OCI-LY1 (cell line): ENCODE results near the gene IGIP.

Source experiments
- H2AFZ ChIP-seq: fragments of 200-600 bp; sonication (generic), shearing (Covaris generic); 2 replicates; pipeline ENCODE4 v1.6.0; 2014; ENCODE audit warnings: antibody characterized with exemption, mild to moderate bottlenecking, low read length
- H3F3A ChIP-seq: fragments of 200-600 bp; sonication (generic), shearing (Covaris generic); 2 replicates; pipeline ENCODE4 v1.6.0; 2014; ENCODE audit warnings: mild to moderate bottlenecking, antibody characterized with exemption, low read length, moderate library complexity; ENCODE audit not compliant: insufficient read depth
- H3K27ac ChIP-seq: fragments of 200-600 bp; sonication (generic); 2 replicates; pipeline ENCODE4 v1.5.1; 2014; ENCODE audit warnings: low read length, mixed run types, mild to moderate bottlenecking, low read depth; ENCODE audit not compliant: poor library complexity, severe bottlenecking
- H3K27me3 ChIP-seq: fragments of 200-600 bp; sonication (generic); 2 replicates; pipeline ENCODE4 v1.6.0; 2014; ENCODE audit warnings: antibody characterized with exemption, mild to moderate bottlenecking, low read length, moderate library complexity; ENCODE audit not compliant: insufficient read depth
- H3K36me3 ChIP-seq: fragments of 200-600 bp; sonication (generic); 2 replicates; pipeline ENCODE4 v1.6.1; 2014; ENCODE audit warnings: mild to moderate bottlenecking, antibody characterized with exemption, low read length, moderate library complexity, mixed read lengths; ENCODE audit not compliant: insufficient read depth
- H3K4me1 ChIP-seq: fragments of 200-600 bp; sonication (generic); 2 replicates; pipeline ENCODE4 v1.5.1; 2014; ENCODE audit warnings: mild to moderate bottlenecking, low read length, moderate library complexity; ENCODE audit not compliant: insufficient read depth, severe bottlenecking
- H3K4me2 ChIP-seq: fragments of 200-600 bp; sonication (generic), shearing (Covaris generic); 2 replicates; pipeline ENCODE4 v1.6.1; 2014; ENCODE audit warnings: low read length
- H3K4me3 ChIP-seq: fragments of 200-600 bp; sonication (generic); 2 replicates; pipeline ENCODE4 v1.5.1; 2014; ENCODE audit warnings: low read length, low read depth, mild to moderate bottlenecking, mixed read lengths; ENCODE audit not compliant: poor library complexity, severe bottlenecking
- H3K79me2 ChIP-seq: fragments of 200-600 bp; shearing (Covaris generic); 2 replicates; pipeline ENCODE4 v1.6.1; 2016; ENCODE audit warnings: mixed run types, low read length, mixed read lengths; ENCODE audit not compliant: insufficient read depth
- H3K9ac ChIP-seq: fragments of 200-600 bp; sonication (generic), shearing (Covaris generic); 2 replicates; pipeline ENCODE4 v1.6.1; 2014; ENCODE audit warnings: mild to moderate bottlenecking, low read length, mixed read lengths
- H3K9me2 ChIP-seq: fragments of 200-600 bp; sonication (generic), shearing (Covaris generic); 2 replicates; pipeline ENCODE4 v1.6.1; 2014; ENCODE audit warnings: low read depth, mild to moderate bottlenecking, low read length, mixed read lengths
- H3K9me3 ChIP-seq: fragments of 200-600 bp; shearing (Covaris generic); 2 replicates; pipeline ENCODE4 v1.6.1; 2014; ENCODE audit warnings: low read length, mixed read lengths
- H4K20me1 ChIP-seq: fragments of 200-600 bp; sonication (generic), shearing (Covaris generic); 2 replicates; pipeline ENCODE4 v1.6.0; 2016; ENCODE audit warnings: mild to moderate bottlenecking, low read length; ENCODE audit not compliant: insufficient read depth
- EZH2 ChIP-seq: fragments of 200-600 bp; sonication (generic), shearing (Covaris generic); IDR thresholded peaks from 2 replicates; pipeline ENCODE4 v1.8.0; 2017; ENCODE audit warnings: borderline replicate concordance, mixed run types, mild to moderate bottlenecking, antibody characterized with exemption, low read length, moderate library complexity, mixed read lengths
- TF ChIP-seq, protein P1 (sequence below): fragments of 200-600 bp; sonication (generic), shearing (Covaris generic); IDR thresholded peaks from 2 replicates; pipeline ENCODE4 v1.5.1; 2017; ENCODE audit warnings: mild to moderate bottlenecking, antibody characterized with exemption, low read length, moderate library complexity, mixed read lengths

IGIP gene

GRCh38 chr5:140146523-140146842 lies 20.7 kb downstream of the IGIP start:
- H3K9ac ChIP-seq = no peak overlapping the region

DNA sequence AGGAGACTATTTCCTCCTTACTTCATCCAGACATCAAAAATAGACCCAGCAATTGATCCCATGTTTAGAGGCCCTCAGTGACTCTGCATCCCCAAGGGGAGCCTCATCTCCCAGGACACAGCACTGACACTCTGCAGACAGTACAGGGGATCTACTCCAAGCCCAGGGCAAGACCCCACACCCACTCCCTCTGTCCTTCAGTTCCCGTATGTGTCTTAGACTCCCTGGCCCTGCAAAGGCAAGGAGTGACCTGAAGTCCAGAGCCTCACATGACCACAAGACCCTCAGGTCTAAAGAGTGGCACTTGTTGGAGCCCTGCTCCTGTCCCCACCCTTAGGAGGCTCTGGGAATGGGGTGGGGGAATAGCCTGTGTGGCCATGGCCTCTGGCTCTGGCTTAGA lies 21.7 kb downstream of the IGIP start:
- H3K79me2 ChIP-seq = no peaks in the 10 kb centered on the region
- H4K20me1 ChIP-seq = no peaks in the 10 kb centered on the region
- H3K4me2 ChIP-seq = no peak overlapping the region
- H3K27me3 ChIP-seq = peaks cover 9% of the 10 kb centered on the region; the same call in 1 of the 2 replicates
- H3K4me3 ChIP-seq = no peak overlapping the region
- no peaks in the 10 kb centered on the region for H3K9me2 ChIP-seq
- TF ChIP-seq, protein P1, sequence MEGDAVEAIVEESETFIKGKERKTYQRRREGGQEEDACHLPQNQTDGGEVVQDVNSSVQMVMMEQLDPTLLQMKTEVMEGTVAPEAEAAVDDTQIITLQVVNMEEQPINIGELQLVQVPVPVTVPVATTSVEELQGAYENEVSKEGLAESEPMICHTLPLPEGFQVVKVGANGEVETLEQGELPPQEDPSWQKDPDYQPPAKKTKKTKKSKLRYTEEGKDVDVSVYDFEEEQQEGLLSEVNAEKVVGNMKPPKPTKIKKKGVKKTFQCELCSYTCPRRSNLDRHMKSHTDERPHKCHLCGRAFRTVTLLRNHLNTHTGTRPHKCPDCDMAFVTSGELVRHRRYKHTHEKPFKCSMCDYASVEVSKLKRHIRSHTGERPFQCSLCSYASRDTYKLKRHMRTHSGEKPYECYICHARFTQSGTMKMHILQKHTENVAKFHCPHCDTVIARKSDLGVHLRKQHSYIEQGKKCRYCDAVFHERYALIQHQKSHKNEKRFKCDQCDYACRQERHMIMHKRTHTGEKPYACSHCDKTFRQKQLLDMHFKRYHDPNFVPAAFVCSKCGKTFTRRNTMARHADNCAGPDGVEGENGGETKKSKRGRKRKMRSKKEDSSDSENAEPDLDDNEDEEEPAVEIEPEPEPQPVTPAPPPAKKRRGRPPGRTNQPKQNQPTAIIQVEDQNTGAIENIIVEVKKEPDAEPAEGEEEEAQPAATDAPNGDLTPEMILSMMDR = no peak
- TF ChIP-seq EZH2 = no peak
- H3F3A ChIP-seq = no peaks in the 10 kb centered on the region
- no peak overlapping the region for H3K9ac ChIP-seq
- H3K36me3 ChIP-seq = no peaks in the 10 kb centered on the region
- no peaks in the 10 kb centered on the region for H3K4me1 ChIP-seq
- H3K27ac ChIP-seq = no peak overlapping the region
- no peak overlapping the region for H2AFZ ChIP-seq
- H3K9me3 ChIP-seq = no peaks in the 10 kb centered on the region

More at GRCh38 chr5:140146523-140146842, 20.7 kb downstream of the IGIP start:
- H3K4me1 ChIP-seq = no peaks in the 10 kb centered on the region
- no peak for TF ChIP-seq EZH2
- TF ChIP-seq, protein P1 = no peak
- no peaks in the 10 kb centered on the region for H3F3A ChIP-seq
- no peaks in the 10 kb centered on the region for H3K9me2 ChIP-seq
- H3K79me2 ChIP-seq = no peaks in the 10 kb centered on the region
- H3K9me3 ChIP-seq = no peaks in the 10 kb centered on the region
- H3K36me3 ChIP-seq = no peaks in the 10 kb centered on the region
- H3K27ac ChIP-seq = no peak overlapping the region
- H3K4me3 ChIP-seq = no peak overlapping the region
- no peak overlapping the region for H3K4me2 ChIP-seq
- no peak overlapping the region for H2AFZ ChIP-seq
- no peaks in the 10 kb centered on the region for H4K20me1 ChIP-seq
- H3K27me3 ChIP-seq = peaks cover 9% of the 10 kb centered on the region; the same call in 1 of the 2 replicates

GRCh38 chr5:140148508-140148907 lies 22.8 kb downstream of the IGIP start:
- H3K9ac ChIP-seq = no peak overlapping the region
- TF ChIP-seq, protein P1 = no peak
- TF ChIP-seq EZH2 = no peak
- H3F3A ChIP-seq = no peaks in the 10 kb centered on the region
- H2AFZ ChIP-seq = no peak overlapping the region
- H3K4me3 ChIP-seq = no peak overlapping the region
- H3K36me3 ChIP-seq = no peaks in the 10 kb centered on the region
- no peaks in the 10 kb centered on the region for H3K9me3 ChIP-seq
- no peaks in the 10 kb centered on the region for H4K20me1 ChIP-seq
- H3K27me3 ChIP-seq = peaks cover 9% of the 10 kb centered on the region; the same call in 1 of the 2 replicates
- no peaks in the 10 kb centered on the region for H3K79me2 ChIP-seq
- H3K9me2 ChIP-seq = no peaks in the 10 kb centered on the region
- H3K4me2 ChIP-seq = no peak overlapping the region
- no peaks in the 10 kb centered on the region for H3K4me1 ChIP-seq
- no peak overlapping the region for H3K27ac ChIP-seq
